ACHN (cell line): ENCODE measurements around the gene DDIT3.
"Not testable (repeated sequence)": the region's sequence is repeated elsewhere in the genome, so short reads cannot be mapped to it uniquely, and the experiment has no call there.

Source experiments
- DNase-seq: peaks from one replicate; pipeline ENCODE4 v3.0.0-alpha.2; 2015
- in situ Hi-C: cut with HindIII; loops from 2 replicates; pipeline ENCODE4 v1.10.0; 2017; ENCODE audit warnings: low sequenced_read_pairs, low pct_ligation_motif_present, low pct_unique_long_range_greater_than_20kb

Gene DDIT3

DNA sequence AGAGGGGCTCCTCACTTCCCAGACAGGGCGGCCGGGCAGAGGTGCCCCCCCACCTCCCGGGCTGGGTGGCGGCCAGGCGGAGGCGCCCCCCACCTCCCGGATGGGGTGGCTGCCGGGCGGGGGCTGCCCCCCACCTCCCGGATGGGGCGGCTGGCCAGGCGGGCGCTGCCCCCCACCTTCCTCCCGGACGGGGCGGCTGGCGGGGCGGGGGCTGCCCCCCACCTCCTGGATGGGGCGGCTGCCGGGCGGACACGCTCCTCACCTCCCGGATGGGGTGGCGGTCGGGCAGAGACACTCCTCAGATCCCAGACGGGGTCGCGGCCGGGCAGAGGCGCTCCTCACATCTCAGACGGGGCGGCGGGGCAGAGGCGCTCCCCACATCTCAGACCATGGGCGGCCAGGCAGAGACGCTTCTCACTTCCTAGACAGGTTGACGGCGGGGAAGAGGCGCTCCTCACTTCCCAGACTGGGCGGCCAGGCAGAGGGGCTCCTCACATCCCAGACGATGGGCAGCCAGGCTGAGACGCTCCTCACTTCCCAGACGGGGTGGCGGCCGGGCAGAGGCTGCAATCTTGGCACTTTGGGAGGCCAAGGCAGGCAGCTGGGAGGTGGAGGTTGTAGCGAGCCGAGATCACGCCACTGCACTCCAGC is 25.1 kb downstream of the DDIT3 start:
- DNase-seq, in situ Hi-C loops: not testable (repeated sequence)

DNA sequence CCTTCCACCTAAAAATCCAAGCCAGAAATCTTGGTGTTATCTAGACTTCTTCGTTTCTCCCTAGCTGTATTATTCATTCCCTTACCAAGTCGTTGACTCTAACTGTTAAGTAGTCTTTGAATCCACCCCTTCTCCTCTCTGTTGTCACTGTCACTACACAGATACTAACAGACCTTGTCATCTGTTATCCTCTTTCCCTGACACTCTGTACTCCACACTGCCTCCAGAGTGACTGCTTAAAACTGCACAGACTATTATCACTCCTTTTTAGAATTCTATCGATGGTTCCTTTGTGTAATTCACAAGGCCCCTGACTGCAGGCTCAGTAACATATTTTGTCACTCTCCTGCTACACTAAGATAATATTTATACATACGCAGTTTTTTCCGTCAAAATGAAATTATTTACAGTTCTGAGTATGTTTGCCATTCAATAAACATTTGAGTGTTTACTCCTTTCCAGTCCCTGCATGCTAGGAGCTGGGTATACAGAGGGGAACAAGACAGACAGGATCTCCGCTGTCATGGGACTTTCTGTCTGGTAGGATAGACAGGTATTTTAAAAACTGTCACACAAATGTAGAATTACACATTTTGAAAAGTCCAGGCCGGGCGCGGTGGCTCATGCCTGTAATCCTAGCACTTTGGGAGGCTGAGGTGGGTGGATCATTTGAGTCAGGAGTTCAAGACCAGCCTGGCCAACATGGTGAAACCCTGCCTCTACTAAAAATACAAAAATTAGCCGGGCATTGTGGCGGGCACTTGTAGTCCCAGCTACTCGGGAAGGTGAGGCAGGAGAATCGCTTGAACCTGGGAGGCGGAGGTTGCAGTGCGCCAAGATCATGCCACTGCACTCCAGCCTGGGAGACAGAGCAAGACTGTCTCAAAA is 28.7 kb downstream of the DDIT3 start:
- peak; percentile 41 for DNase-seq

DNA sequence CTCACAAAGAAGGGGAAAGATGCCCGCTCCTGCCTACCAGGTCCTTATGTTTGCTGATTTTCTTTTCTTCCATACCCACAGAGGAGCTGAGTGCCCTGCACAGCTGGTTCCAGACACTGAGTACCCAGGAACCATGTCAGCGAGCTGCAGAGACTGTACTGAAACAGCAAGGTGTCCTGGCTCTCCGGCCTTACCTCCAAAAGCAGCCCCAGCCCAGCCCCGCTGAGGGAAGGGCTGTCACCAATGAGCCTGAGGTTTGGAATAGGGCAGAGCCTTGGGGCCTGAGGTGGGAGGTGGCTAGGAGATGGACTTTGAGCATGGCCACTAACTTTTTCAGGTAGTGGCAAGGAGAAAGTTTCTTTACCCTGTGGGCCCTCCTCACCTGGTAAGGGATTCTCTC is 30.2 kb downstream of the DDIT3 start:
- no peak for DNase-seq
- in situ Hi-C loops, result no loop called here

More for the DNA sequence above, 28.7 kb downstream of the DDIT3 start:
- in situ Hi-C loops, result no loop called here

DNA sequence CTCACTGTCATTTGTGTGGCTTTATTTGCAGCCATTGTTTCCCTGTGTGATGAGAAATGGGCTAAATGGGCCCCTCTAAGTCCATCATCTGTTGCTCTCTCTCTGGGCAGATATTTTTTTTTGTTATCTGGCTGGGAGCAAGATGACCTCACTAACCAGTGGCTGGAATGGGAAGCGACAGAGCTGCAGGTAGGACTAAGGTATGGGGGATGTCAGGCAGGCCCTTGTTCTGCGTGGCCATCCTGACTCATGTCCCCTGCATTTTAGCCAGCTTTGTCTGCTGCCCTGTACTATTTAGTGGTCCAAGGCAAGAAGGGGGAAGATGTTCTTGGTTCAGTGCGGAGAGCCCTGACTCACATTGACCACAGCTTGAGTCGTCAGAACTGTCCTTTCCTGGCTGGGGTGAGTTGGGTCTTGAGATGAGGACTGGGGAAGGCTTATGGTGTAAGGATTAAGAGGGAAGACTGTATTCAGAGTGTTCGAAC is 31.1 kb downstream of the DDIT3 start:
- in situ Hi-C loops, result no loop called here
- DNase-seq, result no peak

DNA sequence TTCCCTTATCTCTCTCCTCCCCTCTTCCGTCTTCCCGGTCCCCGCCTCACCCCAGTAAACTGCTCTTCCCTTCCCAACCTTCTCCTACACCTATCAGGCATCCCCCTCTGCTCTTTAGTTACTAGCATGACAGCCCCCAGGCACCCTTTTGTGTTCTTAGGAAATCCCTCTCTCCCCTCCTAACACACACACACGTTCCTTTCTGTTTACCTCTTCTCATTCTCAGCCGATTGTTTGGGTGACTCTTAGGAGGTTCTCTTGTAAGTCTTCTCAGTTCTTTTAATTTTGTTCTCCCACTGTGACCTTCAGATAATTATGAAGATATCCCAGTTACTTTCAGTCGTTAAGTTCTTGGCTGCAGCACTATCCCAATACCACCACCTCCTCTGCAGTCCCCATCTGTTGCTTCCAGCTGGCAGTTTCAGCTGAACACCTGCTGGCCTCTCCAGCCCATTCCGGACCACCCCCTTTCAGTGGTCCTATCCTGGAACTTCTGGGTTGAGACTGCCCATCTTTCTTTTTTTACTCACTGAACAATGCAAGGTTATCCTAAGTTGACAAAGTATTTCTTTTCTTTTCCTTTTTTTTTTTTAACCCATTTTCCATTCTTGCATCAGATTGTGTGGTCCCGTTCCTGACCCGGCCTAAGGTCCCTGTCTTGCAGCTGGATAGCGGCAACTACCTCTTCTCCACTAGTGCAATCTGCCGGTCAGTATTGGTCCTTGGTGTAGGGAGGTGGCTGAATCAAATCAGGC is 31.7 kb downstream of the DDIT3 start:
- in situ Hi-C loops, result no loop called here
- no peak for DNase-seq

DNA sequence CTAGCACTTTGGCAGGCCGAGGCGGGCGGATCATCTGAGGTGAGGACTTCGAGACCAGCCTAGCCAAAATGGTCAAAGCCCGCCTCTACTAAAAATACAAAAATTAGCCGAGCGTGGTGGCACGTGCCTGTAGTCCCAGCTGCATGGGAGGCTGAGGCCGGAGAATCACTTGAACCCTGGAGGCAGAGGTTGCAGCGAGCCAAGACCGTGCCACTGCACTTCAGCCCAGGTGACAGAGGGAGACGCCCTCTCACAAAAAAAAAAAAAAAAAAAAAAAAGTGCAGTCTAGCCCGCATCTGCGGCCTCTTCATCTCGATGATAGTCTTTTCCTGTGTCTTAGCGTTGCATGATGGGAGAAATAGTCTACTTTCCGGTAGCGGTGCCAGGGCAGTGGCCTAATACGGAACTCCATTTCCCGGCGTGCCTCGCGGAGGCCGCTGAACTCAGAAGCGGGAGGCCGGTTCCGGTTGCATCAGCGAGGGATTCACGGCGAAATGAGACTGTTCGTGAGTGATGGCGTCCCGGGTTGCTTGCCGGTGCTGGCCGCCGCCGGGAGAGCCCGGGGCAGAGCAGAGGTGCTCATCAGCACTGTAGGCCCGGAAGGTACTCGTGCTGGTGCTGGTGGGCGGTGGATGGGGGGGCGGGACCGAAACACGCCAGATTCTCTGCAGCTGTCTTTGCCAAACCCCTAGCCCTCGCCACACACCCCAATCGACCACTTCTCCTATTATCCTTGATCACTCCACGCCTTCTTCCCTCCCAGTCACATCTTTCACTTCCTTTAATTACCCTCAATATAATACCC is 32.5 kb downstream of the DDIT3 start, which contains the start of gene MARS1:
TSS of gene MARS1 (plus strand) at position 472 of the 805 bp plus-strand sequence. CDS start at position 495, 23 bp downstream.
- in situ Hi-C loops, result no loop called here
- peak; percentile 100 for DNase-seq

DNA sequence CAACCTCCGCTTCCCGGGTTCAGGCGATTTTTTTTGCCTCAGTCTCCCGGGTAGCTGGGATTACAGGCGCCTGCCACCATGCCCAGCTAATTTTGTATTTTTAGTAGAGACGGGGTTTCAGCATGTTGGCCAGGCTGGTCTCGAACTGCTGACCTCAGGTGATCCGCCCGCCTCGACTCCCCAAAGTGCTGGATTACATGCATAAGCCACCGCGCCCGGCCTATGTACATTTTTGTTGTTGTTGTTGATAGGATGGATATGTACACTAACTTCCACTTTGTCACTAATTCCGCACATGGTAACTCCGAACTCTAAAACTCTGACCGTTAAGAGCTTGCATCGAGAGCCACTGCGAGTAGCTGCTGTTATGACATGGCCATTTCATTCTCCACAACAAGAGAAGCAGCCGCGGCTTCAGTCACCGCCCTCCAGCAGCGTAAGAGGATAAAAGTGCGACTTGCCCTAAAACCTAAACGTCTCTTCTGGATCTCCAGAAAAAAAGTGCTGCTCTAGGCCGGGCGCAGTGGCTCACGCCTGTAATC is 33.2 kb downstream of the DDIT3 start:
- in situ Hi-C loops, result no loop called here
- no peak for DNase-seq

DNA sequence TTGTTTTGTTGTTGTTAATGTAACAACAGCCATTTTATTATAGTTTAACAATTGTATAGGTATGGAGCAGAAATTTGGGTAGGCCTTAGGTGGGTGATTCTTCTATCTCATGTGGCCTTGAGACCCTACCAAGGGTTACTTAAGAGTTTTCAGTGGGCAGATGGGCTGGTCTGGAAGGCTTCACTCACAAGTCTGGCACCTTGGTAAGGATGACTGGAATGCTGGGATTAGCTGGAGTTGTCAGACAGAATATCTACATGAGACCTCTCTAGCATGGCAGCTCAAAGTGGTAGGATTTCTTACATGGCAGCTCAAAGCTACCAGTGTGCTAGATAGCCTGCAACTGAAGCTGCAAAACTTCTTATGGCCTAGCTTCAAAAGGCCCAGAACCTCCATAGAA is 34.6 kb downstream of the DDIT3 start:
- in situ Hi-C loops, result no loop called here

DNA sequence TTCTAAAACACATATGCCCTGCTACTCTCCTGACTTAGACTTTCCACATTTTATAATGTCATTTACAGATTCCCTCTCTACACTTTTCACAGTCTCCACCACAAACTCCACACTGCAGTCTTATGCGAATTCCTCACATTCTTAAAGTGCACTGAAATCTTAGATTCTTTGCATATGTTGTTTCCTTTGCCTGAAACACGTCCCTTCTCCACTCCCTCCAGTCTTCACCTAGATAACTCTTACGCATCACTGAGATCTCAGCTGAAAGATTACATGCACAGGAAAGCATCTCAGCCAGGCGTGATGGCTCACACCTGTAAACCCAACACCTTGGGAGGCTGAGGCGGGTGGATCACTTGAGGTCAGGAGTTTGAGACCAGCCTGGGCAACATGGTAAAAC is 36.8 kb downstream of the DDIT3 start:
- in situ Hi-C loops, result no loop called here
- DNase-seq, result peak; percentile 89

More for the DNA sequence above, 34.6 kb downstream of the DDIT3 start:
- no peak for DNase-seq

DNA sequence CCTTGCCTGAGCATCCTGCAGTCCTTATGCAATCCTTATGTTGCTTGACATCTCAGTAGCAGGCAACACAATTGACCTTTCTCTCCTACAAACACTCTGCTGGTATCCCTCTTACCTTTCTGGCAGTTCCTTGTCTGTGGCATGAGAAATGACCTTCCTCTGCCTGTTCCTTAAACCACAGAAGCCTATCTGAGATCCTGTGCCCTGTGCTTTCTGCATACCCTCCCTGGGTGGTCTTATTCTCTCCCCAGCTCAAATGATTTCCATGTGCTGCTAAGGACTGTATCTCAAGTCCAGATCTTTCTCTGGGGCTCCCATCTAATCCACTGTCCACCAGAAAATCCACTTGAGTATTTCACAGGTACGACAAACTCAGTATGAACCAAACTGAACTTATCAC is 38.6 kb downstream of the DDIT3 start:
- in situ Hi-C loops, result no loop called here
- no peak for DNase-seq

DNA sequence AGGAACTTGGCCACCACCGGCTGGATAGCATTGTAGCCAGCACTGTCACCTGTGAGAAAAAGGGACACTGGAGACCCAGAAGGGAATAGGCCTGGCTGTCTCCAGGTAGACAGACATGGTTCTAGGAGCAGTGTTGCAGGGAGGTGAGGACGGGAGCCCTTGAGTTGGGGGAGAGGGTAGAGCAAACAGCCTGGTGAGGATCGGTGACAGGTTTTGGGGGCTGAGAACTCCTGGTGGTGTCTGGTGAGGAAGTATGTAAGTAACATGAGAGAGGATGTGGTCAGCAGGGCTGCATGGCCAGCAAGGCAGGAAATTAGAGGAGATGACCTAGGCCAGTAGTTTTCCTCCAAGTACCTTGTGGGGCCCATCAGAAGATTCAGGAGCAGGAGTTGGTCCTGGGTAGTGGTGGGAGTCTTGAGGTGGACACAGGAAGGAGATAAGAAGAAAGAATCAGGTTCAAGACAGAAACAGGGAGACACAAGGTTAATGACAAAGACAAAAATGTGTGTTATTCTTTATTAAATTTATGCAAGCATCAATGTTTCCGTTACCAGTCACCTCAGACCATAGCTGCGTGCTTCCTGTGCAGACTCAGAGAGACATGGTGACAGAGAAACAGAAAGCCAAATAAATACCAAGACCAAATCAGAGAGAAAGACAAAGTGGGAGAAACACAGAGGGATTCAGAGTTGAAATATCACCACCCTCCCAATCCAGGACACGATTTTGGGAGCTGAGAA is 40.8 kb downstream of the DDIT3 start, which contains the start of gene ARHGAP9:
TSS of gene ARHGAP9 (minus strand) at position 491 of the 740 bp plus-strand sequence. CDS start at position 31, 460 bp downstream.
- DNase-seq, result no peak
- in situ Hi-C loops, result no loop called here

DNA sequence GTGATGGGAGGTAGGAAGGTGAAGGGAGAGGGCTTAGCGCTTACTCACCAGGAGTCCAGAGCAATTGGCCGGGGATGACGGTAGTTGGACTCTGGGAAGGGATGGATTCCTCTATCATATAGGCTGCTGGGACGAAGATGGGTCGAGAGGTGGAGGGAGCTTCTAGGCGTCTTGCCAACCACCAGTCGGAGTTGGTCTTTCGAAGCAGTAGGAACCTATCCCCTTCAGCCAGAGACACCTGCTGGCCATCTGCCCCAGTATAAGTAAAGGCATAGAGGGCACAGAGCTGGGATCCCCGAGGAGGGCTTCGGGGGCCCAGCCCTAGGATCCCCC is 41.3 kb downstream of the DDIT3 start:
- DNase-seq, result no peak
- in situ Hi-C loops, result no loop called here

DNA sequence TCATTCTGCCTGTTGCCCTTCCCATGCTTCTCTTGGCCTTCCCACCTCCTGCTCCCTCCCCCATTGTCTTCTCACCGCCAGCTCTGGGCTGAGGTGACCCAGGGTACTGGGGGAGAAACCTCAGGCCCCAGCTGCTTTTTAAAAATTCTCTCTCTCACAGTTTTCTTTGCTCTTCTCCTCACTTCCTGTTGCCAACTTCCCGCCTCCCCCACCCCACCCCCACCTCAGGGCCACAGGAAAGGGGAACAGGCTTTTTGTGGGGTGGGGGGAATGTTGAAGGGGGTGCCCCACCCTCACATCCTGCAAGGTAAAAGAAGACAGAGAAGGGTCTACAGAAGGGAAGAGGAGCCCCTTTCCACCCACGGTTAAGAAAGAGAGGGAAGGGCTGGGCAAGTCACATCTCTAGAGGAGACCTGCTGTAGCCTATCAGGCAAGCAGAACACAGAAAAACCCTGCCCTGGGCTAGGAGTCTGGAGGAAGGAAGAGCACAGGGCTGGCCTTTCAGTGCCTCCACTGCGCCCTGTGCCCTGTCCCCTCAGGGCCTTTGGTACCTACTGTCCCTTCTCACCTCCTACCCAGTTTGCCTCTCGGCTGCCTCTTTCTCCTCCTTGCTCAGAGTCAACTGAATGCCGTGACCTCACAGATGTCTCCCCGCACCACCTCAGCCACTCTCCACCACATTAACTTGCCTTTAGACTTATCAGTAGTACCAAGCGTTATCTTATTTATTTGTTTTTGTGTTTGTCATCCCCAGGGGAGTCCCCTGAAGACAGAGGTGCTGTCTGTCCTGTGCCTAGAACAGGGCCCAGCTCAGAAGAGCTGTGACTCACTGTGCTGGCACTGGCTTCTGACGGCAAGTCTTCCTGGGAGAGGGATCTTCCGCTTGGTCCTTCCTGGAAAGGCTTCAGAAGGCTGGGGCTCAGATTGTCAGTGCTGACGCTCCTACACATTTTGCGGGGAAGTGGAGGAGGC is 42.3 kb downstream of the DDIT3 start:
- in situ Hi-C loops, result no loop called here
- DNase-seq, result no peak

DNA sequence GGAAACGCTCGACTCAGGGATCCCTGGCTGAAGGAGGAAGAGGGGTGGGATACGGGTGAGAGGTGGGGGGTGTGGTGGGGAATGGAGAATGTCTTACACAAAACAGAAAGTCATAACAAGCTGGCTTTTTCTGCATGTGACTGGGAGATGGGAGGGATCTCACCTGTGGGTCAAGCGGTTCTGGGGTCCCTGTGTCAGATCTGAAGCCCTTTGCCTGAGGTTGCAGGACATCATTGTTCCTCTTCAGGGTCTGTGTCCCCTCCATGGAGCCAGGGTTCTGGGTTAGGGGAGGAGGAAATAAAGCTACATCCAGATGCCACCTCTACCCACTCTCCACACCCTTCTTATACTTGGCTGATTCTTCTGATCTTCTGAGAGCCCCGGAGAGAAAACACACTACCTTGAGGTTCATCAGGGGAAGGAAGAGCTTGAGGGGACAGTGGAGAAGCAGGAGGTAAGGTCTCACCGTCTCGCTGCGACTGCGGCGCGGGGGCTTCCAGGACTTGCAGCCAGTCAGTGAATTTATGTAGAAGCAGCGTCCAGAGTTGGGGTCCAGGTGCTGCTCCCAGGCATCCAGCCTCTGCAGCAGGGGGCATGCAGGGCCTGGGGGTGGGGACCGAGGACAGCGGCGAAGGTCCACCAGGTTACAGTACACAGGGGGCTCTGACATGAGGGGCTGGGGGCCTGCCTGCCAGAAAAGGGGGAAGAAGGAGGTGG is 43.2 kb downstream of the DDIT3 start:
- no peak for DNase-seq
- in situ Hi-C loops, result no loop called here

DNA sequence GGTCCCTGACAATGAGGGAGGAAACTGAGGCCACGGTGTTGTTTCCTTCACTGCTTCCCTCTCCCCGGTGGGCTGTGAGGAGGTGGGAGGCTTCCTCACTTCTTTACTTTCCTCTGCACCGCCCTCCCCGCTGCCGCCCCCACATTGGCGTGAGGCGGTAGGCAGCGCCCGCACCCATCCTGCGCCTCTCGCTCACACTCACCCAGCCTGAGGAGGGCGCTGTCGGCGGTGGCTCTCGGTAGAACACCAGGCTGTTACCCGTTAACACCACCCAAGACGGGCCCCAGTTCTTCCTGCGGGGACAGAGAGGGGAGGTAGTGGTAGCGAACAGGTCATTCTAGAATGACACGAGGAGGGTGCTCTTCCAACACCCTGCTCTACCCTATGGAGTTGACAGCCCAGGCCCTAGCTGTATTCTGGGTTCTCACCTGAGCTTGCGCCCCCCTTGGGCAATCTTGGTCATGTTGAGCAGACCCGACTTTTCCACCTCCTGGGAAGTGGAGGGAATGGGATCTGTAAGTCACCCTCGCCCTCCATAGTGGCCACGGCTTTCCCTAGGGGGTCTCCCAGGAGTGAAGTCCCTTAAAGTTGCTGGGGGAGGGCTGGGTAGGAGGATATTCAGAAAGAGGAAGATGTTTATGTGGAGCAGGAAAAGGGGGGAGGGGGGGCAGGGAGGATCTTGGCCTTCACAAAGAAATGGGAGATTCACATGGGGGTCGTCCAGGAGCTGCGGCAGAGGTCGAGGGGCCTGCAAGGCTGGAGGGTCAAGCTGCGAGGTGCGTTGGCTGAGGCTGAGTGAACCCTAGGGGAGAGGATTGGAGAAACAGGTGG is 43.9 kb downstream of the DDIT3 start:
- no peak for DNase-seq
- in situ Hi-C loops, result no loop called here
